Heart right ventricle (tissue), 16 donors: ENCODE measurements around the gene IGSF9B. TPM values are rescaled to one million over a fixed set of nuclear protein-coding genes. Genes with fewer than 3 reads are reported as not detected.
A peak's percentile ranks its signal among the peaks of the same experiment; 100 is the strongest.

Experiments used
- ATAC-seq, 8 donors: fragments of 200-7000 bp; cut with Tn5 transposase; one replicate each; pipeline ENCODE4 v1.9.1; 2020; ENCODE audit warnings: mild to moderate bottlenecking in 8 of 8, moderate library complexity in 8 of 8, moderate number of reproducible peaks in 1 of 8
- DNase-seq, 2 donors: peaks; one replicate each; pipeline ENCODE4 v3.0.0-alpha.2; 2020
- H3K27ac ChIP-seq, 10 donors: fragments of 200-600 bp; sonication (generic) in 2 of 10; one replicate each; pipeline versions ENCODE4 v1.5.0 to v1.8.0; 2020 to 2022; ENCODE audit warnings: mild to moderate bottlenecking in 3 of 10
- H3K27me3 ChIP-seq, 7 donors: fragments of 200-600 bp; one replicate each; pipeline ENCODE4 v1.8.0; 2021 to 2022; ENCODE audit warnings: mild to moderate bottlenecking in 2 of 7
- H3K36me3 ChIP-seq, 9 donors: fragments of 200-600 bp; sonication (generic) in 1 of 9; one replicate each; pipeline versions ENCODE4 v1.5.0 to v1.8.0; 2020 to 2022; ENCODE audit warnings: mild to moderate bottlenecking in 2 of 9
- H3K4me1 ChIP-seq, 9 donors: fragments of 200-600 bp; sonication (generic) in 1 of 9; one replicate each; pipeline versions ENCODE4 v1.5.0 to v1.8.0; 2020 to 2022; ENCODE audit warnings: mild to moderate bottlenecking in 4 of 9
- H3K4me3 ChIP-seq, 10 donors: fragments of 200-600 bp; sonication (generic) in 2 of 10; one replicate each; pipeline versions ENCODE4 v1.5.0 to v1.8.0; 2020 to 2022; ENCODE audit warnings: mild to moderate bottlenecking in 7 of 10, moderate library complexity in 2 of 10
- H3K9me3 ChIP-seq, 11 donors: fragments of 200-600 bp in 10 of 11; sonication (generic) in 2 of 11; one replicate each; pipeline versions ENCODE4 v1.5.0 to v1.8.0; 2013 to 2022; ENCODE audit warnings: mild to moderate bottlenecking in 2 of 11, control low read depth in 1 of 11, moderate library complexity in 1 of 11
- WGBS, 2 donors: extraction: QIAGEN DNeasy Blood & Tissue Kit; methylation state at CpG; one replicate each; pipeline ENCODE4 v1.1.7; 2013; ENCODE audit warnings: inconsistent platforms in 1 of 2; 5-methylcytosine and 5-hydroxymethylcytosine counted together
- intact Hi-C, 10 donors: fragments of 100-400 bp; cut with DNase I; formaldehyde crosslinking; loops; one replicate each; pipeline versions ENCODE4 v1.11.1 to v1.14.2; 2022
- long read RNA-seq, 3 donors: library from polyadenylated mRNA; unstranded; transcript quantifications; one replicate each; pipeline ENCODE4 v2.0.0, GENCODE V29; 2020 to 2021
- polyA plus RNA-seq, 2 donors: library from polyadenylated mRNA; stranded (reverse); fragments of 200-250 nt; gene quantifications; one replicate each; pipeline ENCODE4 v1.2.3, GENCODE V29; 2013
- total RNA-seq, 10 donors: library from RNA; stranded (reverse); fragmentation: NEBNext Ultra II Directional in 3 of 10; extraction: Animal tissue kit (Norgen Biotek cat#: 25700) in 3 of 10; gene quantifications; one replicate each; pipeline versions ENCODE4 v1.2.1 to v1.2.4, GENCODE V29; 2021 to 2023
- TF ChIP-seq, protein P1 (sequence below), 9 donors: fragments of 200-600 bp; sonication (generic) in 2 of 9; IDR thresholded peaks; one replicate each; pipeline versions ENCODE4 v1.5.0 to v1.8.0; 2021 to 2022; ENCODE audit warnings: antibody characterized with exemption in 9 of 9, mild to moderate bottlenecking in 5 of 9, moderate library complexity in 1 of 9
- donor health status: Arrhythmogenic right ventricular cardiomyopathy.
- donor health status: ischemic (EF 13 %, LVEDD 7.1; RV severe dilation, severe dysfunction).
- donor health status: healthy with polysubstance abuse.
- donor health status: DM: no; HTN: yes; CAD: no.
- donor health status: DM: no; HTN: no; CAD: no.
- donor health status: ischemic (EF 25% LVEDD 6.9; RV normal size, moderate dysfunction).
- donor health status: ischemic (EF 25% LVEDD 5.7; RV mildly dilated, moderate dysfunction).
- donor health status: healthy.
- donor health status: DM: yes; HTN: yes; CAD: no.
- donor health status: Ischemic cardiomyopathy.
- donor health status: ischemic (EF 35%, LVEDD 5.7; RV mildly dilated, moderate dysfunction).
- donor health status: nonischemic (EF 11% LVEDD 7.7; RV severe dilation, severe dysfunction).
- donor health status: DM: yes; HTN: yes; CAD: no.
- donor health status: PGD.
- donor health status: ischemic (EF 29% LVEDD 5.4; RV normal size, mild dysfunction).
- donor health status: nonischemic (EF 23%, LVEDD 6.1; RV moderate dilation, normal function).

Gene IGSF9B, protein sequence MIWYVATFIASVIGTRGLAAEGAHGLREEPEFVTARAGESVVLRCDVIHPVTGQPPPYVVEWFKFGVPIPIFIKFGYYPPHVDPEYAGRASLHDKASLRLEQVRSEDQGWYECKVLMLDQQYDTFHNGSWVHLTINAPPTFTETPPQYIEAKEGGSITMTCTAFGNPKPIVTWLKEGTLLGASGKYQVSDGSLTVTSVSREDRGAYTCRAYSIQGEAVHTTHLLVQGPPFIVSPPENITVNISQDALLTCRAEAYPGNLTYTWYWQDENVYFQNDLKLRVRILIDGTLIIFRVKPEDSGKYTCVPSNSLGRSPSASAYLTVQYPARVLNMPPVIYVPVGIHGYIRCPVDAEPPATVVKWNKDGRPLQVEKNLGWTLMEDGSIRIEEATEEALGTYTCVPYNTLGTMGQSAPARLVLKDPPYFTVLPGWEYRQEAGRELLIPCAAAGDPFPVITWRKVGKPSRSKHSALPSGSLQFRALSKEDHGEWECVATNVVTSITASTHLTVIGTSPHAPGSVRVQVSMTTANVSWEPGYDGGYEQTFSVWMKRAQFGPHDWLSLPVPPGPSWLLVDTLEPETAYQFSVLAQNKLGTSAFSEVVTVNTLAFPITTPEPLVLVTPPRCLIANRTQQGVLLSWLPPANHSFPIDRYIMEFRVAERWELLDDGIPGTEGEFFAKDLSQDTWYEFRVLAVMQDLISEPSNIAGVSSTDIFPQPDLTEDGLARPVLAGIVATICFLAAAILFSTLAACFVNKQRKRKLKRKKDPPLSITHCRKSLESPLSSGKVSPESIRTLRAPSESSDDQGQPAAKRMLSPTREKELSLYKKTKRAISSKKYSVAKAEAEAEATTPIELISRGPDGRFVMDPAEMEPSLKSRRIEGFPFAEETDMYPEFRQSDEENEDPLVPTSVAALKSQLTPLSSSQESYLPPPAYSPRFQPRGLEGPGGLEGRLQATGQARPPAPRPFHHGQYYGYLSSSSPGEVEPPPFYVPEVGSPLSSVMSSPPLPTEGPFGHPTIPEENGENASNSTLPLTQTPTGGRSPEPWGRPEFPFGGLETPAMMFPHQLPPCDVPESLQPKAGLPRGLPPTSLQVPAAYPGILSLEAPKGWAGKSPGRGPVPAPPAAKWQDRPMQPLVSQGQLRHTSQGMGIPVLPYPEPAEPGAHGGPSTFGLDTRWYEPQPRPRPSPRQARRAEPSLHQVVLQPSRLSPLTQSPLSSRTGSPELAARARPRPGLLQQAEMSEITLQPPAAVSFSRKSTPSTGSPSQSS (N-terminal part only)
- total RNA-seq (10 to 100 TPM; 31.0 to 72.3 (median 50.1) TPM), polyA plus RNA-seq (10 to 100 TPM in 1 of 2 donors, 1 to 10 TPM in 1; 6.7 to 37.2 TPM)
- long read RNA-seq, donor 1, partial matches to known transcripts = 1 of 6 reads
- long read RNA-seq, donor 1, other reads (novel, unspliced or antisense) = 4 of 6 reads
- long read RNA-seq, donor 2, partial matches to known transcripts = 1 of 9 reads
- long read RNA-seq, donor 2, other reads (novel, unspliced or antisense) = 8 of 9 reads
- long read RNA-seq, donor 3, partial matches to known transcripts = 2 of 10 reads
- long read RNA-seq, donor 3, other reads (novel, unspliced or antisense) = 8 of 10 reads

DNA sequence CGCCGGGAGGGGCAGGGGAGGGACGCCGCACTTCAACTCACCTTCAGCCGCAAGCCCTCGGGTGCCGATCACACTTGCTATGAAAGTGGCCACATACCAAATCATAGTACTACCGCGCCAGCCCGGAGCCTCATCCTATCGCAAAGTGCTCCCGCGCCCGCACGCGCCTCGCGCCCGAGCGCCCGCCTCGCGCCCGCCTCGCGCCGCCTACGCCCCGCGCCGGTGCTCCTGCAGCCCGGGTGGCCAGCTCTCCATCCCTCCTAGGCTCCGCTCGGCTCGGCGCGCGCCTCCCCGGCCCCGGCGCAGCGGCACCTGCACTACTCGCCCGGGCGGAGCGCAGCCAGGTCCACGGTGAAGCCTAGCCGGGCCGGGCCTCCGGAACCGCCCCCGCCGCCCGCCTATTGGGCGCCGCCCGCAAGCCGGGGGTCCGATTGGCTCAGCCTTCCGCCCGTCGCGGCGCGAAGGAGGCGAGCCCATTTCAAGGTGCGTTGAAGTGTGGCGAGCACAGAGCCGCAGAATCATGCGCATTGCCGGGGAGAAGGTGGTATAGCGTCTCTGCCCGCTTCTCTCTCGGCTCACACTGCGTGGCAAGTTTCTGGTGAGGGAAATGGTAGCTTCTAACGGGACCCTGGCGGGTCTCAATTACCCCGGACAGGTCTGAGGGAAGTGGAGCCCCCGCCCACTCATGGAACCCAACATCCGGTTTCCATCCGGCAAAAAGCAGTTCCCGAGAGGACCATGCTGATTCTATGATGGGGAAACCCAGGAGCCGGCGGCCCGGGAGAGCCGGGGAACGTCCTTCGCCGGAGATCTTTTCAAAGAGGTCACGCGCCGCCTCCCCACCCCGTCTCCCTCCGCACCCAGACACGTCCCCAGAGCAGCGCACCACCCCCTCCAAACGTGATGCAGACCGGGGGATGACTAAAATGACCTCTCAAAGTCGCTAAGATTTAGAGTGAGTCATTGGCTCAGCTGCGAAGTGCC, at the start of gene IGSF9B:
Gene IGSF9B (minus strand): TSS at position 319 of the 984 bp plus-strand sequence. CDS start 214 bp downstream, at position 105.
- Histone ChIP-seq H3K4me1 (peaks cover 7 to 54% (median 33%) of the 10 kb centered on the region in 9 donors), H3K27me3 (peaks cover 0 to 63% (median 6%) of the 10 kb centered on the region in 7 donors), H3K36me3 (no peaks in the 10 kb centered on the region), H3K4me3 (peak within 1 kb of the TSS; percentile 47 to 73 (median 68)), H3K9me3 (no peaks in the 10 kb centered on the region), H3K27ac (peak within 1 kb of the TSS; percentile 67 to 96 (median 90))
- peak; percentile 86 to 88 for DNase-seq
- 1% methylated on average over 94 to 100 of the region's 100 CpGs for WGBS, 2 donors
- TF ChIP-seq, protein P1, sequence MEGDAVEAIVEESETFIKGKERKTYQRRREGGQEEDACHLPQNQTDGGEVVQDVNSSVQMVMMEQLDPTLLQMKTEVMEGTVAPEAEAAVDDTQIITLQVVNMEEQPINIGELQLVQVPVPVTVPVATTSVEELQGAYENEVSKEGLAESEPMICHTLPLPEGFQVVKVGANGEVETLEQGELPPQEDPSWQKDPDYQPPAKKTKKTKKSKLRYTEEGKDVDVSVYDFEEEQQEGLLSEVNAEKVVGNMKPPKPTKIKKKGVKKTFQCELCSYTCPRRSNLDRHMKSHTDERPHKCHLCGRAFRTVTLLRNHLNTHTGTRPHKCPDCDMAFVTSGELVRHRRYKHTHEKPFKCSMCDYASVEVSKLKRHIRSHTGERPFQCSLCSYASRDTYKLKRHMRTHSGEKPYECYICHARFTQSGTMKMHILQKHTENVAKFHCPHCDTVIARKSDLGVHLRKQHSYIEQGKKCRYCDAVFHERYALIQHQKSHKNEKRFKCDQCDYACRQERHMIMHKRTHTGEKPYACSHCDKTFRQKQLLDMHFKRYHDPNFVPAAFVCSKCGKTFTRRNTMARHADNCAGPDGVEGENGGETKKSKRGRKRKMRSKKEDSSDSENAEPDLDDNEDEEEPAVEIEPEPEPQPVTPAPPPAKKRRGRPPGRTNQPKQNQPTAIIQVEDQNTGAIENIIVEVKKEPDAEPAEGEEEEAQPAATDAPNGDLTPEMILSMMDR (IDR thresholded peaks at IDR 0.05) = no peak
- ATAC-seq = peak; percentile 78 to 90 (median 88)
- intact Hi-C loops = loop anchor here in 4 of 10 donors (5.0 kb wide), 3 partner anchors 70 to 80 kb away; no protein-coding TSS in a partner anchor

DNA sequence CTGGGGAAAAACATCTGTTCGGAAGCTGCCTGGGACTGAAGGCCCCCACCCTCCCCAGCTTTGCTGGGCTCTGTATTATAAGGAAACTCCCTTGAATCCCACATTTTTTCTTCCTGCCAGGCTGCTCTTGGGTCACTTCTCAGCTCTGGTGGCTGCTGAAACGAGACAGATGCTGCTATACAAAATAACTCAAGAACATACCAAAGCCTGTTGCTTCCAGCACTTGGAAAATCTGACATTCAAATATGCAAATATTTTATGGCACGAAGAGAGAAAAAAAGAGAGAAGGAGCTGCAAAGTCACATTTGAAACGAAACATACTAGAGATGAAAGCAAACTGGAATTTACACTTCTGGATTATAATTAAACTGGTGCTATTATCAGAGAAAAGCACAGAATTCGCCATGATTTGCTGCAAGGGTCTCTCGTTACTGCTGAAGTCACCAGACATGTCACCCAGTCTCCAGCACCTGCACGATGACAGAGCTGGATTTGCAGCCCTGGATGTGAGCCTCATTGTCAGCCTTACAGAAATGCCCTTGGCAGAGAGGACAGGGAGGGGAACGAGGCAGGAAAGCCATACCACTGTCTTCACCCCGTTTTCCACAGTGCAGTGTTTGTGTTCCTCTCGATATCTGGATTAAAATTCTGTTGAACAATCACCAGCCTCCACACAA, 47.9 kb upstream of the IGSF9B start:
- DNase-seq = peak in 1 of 2 donors; percentile 19
- Histone ChIP-seq H3K4me1 (peaks cover 4 to 32% (median 19%) of the 10 kb centered on the region in 9 donors), H3K9me3 (no peaks in the 10 kb centered on the region), H3K27me3 (no peaks in the 10 kb centered on the region), H3K27ac (peak overlapping the region in 7 of 10 donors; percentile 13 to 79 (median 46)), H3K36me3 (no peaks in the 10 kb centered on the region), H3K4me3 (no peak overlapping the region)
- TF ChIP-seq, protein P1 (IDR thresholded peaks at IDR 0.05) = no peak
- intact Hi-C loops = no loop called here
- peak in 7 of 8 donors; percentile 65 to 84 (median 81) for ATAC-seq
- WGBS, 2 donors = 30 to 38% methylated on average over 10 of the region's 10 CpGs
